Suppressor macrophage (primary cell): Measurements from ENCODE around the gene MAP3K1.

Experiments used
- DNase-seq, 4 experiments: peaks; one replicate each; pipeline ENCODE4 v3.0.0-alpha.2; 2020 to 2022

Gene MAP3K1

DNA sequence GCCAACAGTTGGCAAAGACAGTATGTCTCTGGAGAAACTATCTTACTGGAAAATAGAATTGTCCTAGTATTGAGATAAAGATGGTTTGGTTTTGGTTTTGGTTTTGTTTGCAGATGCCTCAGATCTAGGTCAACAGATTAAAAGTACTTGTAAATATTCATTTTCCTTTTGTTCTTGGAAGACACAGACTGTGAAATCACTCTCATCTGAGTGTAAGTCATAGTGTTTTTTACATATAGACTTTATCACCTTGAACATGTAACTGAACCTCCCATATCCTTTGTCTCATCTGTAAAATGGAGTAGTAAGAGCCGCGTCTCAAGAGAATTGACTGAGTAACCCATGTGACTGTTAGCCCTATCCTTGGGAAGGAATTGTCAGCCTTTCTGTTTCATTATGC lies 34.3 kb downstream of the MAP3K1 start:
- no peak for DNase-seq

DNA sequence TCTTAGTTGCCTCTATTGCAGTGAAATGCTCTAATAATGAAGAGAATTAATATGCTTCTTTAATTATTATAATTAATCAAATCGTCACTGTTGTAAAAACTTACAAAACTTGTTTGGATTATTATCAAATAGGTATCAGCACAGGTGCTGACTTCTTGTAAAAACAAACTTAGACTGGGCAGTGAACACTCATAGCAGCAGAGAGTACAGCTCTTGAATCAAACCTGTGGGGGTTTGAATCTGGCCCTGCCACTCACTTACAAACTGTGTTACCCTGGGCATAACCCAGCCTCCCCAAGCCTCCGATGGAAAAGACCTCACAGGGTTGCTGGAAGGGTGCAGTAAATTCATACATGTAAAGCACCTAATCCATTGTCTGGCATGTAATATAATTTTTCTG lies 35.1 kb downstream of the MAP3K1 start:
- no peak for DNase-seq

DNA sequence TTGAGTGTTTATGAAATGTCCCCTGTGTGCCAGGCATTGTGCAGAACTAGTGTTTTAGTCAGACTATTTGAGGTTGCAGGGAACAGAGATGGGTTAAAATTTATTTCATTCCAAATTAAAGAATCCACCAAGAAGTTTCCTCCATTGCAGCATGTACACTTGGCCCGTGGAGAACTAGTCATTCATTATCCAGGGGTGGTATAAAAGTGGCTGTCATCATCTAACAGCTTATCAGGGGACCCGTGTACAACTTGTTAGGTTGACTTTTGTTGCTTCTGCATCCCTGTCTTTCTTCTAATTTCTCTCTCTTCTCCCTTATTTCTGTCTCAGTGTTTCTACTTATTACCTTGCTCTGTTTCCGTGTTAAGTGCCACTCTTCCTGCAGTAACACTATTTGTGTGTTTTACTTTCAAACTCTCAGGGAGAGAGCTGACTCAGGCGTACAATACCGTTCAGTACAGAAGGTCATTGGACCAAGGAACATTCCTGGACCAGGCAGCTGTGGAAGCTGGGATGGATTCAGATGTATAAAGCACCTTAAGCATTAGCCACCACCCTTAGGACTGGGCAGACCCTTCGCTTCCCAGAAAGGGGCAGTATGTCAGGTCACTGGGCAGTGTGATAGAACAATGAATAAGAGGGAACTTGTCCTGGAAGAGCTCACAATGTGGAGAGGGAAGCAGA lies 36.1 kb downstream of the MAP3K1 start:
- no peak for DNase-seq

DNA sequence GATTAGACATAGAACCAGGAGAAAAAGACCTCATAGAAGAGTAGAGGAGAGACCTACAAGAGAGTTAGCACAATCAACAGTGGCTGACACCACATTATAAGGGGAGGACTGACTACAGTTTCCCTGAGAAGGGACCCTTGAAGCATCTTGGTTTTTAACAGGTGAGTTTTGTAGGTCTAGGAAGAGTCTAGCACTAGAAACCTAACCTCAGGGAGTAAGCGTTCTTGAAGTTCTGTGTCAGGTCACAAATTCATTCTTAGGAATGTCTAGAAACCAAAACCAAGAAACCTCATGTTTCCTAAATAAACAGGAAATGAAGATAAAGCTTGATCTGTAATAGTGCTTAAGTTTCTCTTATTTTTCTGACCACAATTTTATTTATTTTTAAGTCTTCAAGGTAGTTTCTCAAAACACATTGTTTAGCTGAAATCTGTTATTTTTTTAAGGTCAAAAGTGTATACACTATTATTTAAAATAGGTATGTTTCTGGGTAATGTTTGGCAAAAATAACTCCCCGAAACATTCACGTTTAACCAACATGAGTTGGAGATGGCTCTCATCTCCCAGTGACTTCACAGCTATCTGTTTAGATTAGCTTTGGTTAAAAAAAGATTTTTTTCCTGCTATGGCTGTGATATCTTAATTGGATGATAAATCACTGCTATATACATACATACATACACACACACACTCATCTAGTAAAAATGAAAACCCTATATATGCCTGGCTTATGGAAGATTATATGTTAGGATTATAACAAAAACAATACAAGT lies 37.1 kb downstream of the MAP3K1 start:
- DNase-seq, result no peak

DNA sequence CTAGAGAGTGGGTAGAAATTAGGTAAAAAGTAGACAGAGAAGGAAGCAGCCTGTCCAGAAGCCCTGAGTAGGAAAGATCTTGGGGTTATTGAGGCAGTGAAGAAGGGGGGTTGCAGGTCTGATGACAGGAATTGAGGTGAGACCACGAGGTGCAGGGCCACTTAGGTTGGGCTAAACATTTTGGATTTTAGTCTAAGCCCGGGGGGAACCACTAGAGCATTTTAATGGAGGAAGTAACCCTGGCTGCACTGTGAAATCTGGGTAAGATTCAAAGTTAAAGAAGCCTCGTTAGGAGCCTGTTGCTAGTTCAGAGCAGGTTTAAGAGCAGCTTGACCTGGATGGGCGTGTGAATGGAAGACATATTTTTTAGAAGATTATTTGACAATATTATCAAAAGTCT lies 38.3 kb downstream of the MAP3K1 start:
- peak in 3 of 4 experiments; percentile 9 to 29 (median 25) for DNase-seq

DNA sequence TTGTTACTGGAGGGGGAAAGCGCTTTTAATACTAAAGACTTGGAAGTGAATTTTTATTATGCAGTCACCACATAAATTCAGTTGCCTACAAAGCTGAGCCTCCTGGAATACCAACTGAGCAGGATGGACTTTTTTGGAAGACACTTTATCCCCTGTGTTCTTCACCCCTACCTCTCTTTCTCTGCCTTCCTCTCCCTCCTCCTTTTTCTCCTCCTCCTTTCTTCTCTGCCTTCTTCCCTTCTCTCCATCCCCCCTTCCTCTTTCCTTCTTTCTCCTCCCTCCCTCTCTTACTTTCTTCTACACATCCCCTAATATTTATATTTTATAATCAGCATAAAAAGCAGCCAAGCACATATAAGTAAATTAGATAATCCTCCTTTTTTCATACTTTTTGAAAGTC lies 39.6 kb downstream of the MAP3K1 start:
- no peak for DNase-seq

DNA sequence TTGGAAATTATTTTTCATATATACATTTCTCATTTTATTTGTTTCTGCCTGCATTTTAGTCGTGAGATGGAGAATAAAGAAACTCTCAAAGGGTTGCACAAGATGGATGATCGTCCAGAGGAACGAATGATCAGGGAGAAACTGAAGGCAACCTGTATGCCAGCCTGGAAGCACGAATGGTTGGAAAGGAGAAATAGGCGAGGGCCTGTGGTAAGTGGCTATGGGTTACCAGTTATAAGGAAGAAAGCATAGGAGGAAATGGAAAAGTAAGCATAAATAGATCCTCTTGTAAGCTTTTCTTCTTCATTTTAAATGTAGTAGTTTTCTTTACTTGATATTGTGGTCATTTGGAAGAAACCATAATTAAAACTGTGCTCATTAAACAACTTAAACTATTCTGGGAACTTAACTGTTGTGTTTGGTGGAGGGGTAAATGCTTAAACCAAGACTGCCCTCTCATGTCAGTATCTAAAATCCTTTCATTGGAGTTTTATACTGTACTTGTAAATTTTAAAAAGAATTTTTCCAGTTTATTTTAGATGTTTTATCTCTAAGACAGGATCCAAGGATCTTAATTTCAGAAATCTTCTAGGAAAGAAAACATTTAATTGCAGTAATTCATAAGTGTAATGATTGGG lies 41.3 kb downstream of the MAP3K1 start:
- peak; percentile 32 to 66 (median 58) for DNase-seq

DNA sequence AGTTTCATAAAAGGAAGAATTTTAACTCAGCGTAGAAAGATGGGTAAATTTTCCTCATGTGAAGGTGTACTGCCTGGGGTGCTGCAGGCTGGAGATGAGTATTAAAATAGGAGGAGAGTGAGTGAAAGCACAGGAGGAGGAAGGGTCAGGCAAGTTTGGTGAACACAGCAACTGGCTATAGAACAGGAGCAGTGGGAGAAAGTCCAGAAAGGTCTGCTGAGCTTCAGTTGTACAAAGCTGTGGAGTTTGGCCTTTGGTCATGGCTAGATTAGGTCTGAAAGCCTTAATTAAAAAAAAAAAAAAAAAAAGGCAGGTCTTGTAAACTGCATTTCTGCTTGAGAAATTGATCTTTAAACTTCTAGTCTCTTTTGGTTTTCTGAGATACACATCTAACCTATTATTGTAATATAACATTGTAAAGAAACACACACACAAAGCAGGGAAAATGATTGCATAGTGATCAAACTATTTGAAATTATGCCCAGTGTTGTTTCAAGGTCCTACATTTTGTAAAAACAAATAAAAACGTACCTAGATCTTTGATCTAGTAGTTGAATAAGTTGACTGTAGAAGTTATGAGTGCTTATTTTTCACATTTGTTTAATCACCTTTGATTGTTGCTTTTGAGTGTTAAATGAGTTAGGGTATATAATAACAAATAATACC lies 43.6 kb downstream of the MAP3K1 start:
- no peak for DNase-seq

DNA sequence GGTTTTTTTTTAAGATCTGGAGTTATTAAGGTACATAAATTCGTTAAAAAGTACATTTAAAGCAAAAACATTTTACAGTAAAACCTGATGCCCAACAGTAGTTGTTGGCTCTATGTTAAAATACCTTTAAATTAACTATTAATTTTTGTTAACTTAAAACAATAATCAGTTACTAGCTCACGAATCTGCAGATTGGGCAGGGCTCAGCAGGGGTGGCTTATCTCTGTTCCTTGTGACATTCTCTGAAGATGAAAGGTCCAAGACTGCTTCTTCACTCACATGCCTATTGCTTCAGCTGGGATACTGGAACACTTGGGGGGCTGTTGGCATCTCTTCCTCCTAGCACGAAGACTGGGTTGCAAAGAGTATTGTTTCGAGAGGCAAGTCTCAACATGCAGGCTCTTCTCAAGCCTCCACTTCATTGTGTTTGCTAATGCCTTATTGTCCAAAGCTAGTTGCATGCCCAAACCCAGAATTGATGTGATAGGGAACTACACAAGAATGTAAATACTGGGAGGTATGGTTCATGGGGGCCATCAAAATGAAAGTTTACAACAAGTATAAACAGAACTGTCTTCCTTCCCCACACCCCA lies 46.6 kb downstream of the MAP3K1 start:
- DNase-seq, result no peak

DNA sequence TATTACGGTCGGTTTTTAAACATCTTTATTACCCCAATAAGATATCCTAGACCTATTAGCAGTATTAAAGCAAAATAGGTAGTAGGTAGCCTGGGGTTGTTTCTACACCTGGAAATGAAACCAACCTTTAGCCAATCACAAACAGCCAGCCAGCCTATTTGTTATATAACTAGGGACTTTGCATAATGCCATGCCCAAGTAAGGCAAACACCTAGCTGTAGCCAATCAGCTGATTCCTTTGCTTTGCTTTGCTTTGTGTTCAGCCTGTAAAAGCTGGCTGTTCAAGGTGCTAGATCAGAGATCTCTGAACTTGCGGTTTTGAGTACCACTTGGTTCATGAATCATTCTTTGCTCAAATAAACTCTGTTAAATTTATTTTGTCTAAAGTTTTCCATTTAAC lies 47.6 kb downstream of the MAP3K1 start:
- no peak for DNase-seq

DNA sequence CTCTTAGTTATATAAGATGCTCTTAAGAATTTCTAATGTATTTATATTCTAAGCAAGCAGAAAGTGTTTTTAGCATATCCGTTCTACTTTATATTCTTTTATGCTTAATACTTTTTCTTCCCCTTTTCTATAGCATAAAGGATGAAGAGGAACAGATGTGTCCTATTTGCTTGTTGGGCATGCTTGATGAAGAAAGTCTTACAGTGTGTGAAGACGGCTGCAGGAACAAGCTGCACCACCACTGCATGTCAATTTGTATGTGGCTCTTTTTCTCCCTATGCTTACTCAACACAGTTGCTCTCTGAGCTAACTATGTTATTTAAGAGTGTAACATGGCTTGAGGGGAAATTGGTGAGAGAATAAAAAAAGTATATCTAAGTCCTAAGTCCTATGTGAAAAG lies 56.4 kb downstream of the MAP3K1 start:
- peak in 3 of 4 experiments; percentile 14 to 33 (median 27) for DNase-seq

DNA sequence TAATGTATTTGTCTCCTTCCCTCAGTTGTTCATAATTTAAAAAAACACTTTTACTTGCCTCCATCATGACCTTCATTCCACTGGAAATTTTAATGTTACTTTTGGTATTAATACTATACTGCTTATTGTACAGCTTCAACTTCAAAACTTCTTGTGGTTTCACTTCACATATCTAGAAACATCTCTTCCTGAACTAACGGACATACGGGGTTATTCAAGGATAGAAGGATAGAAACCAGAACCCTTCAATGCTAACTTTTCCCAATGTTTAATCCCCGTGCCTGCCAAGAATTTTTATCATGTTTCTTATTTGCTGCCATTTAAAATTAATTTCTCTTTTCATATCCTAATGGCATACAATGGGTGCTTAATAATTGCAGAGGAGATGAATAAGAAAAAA lies 57.7 kb downstream of the MAP3K1 start:
- peak in 1 of 4 experiments; percentile 18 for DNase-seq

DNA sequence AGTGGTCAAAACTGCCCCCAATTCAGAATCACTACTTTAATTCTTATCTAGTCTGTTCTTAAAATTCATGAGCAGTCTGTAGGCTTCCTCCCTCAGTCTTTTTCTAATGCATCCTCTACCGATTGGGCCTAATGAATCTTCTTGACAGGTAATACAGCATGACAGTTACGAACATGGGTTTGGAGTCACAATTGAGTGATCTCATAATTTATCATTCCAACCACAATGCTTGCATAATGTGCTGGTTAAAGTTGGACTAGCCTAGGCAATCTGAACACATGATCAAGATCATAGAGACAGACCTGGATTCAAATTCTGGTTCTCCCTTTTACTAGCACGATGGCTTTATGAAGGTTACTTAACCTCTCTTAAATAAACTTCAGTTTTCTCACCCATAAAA lies 61.0 kb downstream of the MAP3K1 start:
- DNase-seq, result peak; percentile 11 to 66 (median 44)

DNA sequence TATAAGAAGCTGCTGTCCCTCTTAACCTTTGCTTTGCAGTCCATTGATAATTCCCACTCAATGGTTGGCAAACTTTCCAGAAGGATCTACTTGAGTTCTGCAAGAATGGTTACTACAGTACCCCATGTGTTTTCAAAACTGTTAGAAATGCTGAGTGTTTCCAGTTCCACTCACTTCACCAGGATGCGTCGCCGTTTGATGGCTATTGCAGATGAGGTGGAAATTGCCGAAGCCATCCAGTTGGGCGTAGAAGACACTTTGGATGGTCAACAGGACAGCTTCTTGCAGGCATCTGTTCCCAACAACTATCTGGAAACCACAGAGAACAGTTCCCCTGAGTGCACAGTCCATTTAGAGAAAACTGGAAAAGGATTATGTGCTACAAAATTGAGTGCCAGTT lies 66.2 kb downstream of the MAP3K1 start:
- no peak for DNase-seq

DNA sequence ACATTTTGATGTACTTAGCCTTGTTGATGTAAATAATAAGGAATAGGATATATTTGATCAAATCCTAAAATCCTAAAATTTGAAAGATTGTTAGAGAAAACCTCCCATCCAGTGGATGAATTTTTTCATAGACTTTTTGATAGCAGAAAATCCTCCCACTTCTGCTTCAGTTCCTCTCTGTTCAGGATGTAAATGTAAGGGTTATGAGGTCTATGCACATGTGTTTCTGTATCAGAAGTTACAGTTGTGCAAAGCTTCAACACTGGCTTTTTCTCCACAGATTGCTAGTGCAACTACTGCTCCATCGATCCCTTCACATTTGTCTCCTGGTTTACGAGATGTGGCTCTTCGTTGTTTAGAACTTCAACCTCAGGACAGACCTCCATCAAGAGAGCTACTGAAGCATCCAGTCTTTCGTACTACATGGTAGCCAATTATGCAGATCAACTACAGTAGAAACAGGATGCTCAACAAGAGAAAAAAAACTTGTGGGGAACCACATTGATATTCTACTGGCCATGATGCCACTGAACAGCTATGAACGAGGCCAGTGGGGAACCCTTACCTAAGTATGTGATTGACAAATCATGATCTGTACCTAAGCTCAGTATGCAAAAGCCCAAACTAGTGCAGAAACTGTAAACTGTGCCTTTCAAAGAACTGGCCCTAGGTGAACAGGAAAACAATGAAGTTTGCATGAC lies 78.1 kb downstream of the MAP3K1 start:
- DNase-seq, result no peak

DNA sequence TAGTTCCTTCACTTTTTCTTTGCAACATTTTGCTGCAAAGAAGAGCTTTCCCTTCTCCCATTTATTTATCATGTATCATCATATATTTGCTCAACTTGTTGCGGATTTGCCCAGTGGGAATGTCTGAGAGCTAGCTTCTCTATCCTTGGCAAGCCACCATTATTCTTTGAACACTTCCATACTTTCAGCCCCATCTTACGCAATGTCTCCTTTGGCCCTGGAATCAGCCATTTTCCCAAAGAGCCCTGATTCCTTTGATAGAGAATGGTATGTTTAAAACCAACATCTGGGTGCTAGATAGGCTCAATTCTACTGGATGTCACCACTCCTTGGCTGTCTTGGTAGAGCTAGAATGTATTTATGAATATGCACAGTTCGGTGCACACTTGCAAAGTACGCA lies 81.4 kb downstream of the MAP3K1 start:
- DNase-seq, result no peak

DNA sequence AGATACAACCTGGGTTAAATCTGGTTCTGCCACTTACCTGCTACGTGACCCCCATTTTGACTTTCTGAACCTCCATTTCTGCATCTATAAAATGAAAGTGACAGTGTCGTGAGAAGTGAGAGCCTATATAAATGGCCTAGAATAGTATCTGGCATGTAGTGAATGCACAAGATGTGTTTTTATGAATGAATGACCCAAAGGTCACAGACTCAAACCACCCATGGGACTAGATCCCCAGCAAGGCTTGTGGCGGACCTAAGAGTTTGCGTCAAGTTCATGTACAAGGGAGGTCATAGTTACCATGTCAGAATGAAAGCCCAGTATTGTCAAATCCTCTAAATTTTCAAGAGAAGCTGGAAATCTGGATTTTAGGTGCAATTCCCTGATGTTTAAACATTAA lies 82.9 kb downstream of the MAP3K1 start:
- no peak for DNase-seq

DNA sequence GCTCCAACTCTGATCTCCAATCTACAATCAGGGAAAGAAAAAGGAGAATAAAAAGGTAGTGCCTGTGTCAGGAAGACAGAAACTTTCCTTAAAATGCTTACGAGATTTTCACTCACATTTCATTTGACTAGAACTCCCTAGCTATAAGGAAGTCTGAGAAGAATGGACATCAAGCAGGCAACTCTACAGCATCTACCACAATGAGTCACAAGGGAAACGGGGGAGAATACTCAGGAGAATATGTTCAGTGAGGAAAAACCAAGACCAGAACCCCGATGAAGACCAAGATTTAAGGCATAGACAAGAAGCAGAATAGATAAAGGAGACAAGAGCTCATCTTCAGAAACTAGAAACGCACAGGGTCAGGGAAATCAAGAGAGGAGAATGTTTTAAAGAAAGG lies 85.0 kb downstream of the MAP3K1 start:
- peak; percentile 23 to 57 (median 47) for DNase-seq

DNA sequence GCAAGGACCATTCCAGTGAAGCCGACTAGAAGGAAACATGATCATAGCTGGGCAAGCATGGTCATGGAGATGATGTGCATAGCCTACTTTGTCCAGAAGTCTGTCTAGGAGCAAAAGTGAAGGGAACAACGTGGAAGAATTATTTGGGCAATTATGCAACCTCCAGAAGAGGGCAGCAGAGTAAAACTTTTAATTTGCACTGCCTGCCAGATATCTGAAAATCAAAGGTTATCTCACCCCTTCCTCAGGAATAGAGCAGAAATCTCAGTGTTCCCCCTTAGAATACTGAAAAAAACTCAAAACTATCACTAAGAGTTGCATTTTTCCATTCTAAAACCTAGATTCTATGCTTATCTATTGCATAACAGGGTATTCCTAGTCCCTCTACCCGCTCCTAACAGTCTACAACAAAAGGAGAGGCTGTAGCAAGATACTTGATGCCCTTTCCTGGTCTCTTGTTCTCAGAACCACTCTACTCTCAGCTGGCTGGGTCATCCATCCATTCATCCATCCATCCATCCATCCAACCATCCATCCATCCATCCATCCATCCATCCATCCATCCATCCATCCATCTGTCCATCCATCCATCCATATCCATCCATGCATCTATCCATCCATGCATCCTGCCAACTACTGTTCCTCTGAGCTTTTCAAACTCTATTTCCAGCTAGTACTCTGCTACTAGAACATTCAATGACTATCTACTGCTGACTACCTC lies 85.7 kb downstream of the MAP3K1 start:
- peak; percentile 60 to 74 (median 70) for DNase-seq

DNA sequence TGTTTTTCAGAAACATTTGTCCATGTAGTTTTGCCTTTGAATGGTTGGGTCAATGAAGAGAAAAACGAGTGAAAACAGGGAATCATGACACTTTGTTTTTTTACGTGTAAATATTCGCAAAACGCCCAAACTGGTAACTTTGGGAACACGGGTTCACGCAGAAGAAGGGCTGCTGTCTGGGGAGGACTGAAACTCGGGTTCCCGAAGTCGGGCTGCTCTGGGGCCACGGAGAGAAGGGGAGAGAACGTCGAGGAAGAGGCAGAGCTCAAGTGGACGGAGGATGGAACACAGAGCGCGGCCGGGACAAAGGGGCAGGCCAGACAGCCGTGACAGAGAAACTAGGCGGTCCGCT lies 93.6 kb downstream of the MAP3K1 start:
- DNase-seq, result no peak
